ENCODE data around the gene ZCCHC7.
"Not testable (repeated sequence)": the region's sequence is repeated elsewhere in the genome, so short reads cannot be mapped to it uniquely, and the experiment has no call there.

ZCCHC7 gene

DNA sequence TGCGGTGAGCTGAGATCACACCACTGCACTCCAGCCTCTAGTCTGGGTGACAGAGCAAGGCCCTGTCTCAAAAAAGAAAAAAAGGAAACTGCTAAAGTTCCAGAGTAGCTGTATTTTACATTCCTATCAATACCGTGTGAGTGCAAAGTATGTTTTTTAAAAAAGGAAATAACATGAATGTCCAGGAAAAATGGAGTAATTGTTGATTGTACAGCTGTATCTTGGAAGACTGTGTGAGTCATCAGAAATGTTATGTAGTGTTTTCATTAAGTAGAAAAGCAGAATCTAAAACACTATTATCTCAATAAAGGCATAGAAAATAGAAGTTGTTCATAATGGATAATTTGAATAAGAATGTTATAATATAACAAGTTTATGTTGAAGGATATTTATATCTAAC is 53.9 kb downstream of the ZCCHC7 start:
- DNase-seq (ENCODE audit: low read depth) = no peak

DNA sequence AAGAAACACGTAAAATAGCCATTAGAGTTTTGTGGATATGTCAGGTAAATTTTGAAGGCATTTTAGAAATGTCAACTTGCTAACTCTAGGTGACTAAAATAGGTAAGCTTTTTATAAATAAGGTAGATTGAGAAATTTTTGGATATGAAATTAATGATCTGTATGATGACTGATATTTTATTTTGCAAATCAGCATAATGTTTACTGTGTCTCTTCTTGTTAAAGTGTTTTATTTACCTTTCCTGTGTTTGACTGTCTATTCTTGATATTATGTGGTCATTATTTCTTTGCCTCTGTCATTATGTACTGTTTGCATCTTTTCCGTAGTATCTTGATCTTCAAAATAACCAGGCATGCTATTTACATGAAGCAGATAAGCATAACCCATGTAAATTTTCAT is 58.4 kb downstream of the ZCCHC7 start:
- DNase-seq (ENCODE audit: low read depth) = no peak

DNA sequence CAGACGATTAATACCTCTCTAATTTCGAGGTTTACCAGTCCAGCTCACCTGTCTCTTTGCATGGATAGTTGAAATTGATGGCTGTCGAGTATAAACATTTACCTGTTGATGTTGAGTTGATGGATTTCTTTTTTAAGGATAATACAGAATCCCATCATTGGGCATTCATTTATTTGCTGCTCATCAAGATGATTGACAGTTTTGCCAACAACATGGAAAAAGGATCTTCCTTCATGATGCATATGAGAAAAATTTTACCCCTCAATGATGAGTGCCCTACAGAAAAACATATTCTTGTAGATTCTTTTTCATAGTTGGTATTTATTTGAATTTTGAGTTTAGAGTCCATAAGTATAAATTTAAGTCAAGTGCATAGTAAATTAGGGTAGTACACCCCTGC is 59.2 kb downstream of the ZCCHC7 start:
- no peak for DNase-seq (ENCODE audit: low read depth)

DNA sequence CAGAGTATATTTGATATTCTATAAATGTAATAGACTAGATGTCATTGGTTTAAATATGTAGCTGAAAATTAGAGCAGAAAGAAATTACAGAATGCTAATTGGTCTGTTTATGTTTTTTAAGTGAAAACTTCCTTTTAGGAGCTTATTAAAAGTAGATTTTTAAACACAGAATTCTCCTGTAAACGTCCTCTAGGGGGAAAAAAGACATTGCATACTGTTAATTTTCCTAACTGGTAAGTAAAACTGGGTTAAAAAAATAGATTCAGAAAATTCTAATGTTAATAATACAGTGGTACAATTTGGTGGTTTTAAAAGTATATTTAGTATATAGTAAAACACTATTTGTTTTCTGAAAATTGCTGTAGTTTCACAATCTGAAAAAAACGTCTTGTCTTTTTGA is 59.8 kb downstream of the ZCCHC7 start:
- no peak for DNase-seq (ENCODE audit: low read depth)

DNA sequence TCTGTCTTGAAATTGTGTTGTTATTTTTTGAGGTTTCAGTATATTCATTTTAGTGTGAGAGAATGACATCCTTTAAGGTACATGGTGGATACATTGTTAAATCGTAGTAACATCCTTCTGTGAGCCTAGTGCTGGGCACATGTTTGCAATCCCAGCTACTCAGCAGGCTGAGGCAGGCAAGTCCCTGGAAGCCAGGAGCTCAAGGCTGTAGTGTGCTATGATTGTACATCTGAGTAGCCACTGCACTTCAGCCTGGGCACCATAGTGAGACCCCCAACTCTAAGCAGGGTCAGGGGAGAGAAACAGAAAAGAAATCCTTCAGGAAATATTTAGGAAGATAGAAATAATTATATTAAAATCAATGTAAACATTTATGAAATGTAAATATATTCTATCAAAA is 62.3 kb downstream of the ZCCHC7 start:
- no peak for DNase-seq (ENCODE audit: low read depth)

DNA sequence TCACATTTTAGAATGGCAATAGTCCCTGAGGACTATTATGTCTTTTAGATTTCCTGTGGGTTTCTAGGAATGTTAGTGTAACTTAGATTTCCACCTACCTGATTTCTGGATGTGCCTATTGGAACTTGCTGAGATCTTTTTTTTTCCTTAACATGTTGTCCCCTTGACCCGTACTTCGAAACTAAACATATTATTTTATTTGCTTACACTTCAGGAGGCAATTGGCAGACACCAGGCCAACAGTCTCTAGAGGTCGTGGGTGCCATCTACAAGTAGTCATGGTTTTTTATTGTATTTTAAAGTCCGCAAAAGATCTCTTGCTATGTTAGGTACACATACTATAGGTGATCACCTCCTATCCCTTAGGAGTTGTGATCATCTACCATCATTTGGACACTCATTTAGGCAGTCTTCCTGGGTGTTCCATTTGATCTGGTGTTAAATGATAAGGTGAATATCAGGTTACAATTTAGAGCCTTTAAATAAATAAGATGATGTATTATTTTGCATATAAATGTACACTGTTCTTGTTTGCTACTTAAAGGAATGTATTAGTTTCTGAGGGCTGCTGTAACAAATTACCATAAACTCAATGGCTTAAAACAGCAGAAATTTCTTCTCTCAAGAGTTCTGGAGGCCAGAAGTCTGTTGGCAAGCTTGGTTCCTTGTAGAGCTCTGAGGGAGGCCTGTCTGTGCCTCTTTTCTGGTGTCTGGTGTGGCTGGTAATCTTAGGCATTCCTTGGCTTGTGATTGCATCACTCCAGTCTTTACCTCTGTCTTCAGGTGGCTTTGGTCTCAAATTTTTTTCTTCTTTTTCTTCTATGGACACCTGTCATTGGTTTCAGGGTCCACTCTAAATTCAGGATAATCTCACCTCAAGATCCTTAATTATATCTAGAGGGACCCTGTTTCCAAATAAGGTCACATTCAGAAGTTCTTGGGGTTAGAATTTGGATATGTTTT is 64.8 kb downstream of the ZCCHC7 start:
- no peak for DNase-seq (ENCODE audit: low read depth)

DNA sequence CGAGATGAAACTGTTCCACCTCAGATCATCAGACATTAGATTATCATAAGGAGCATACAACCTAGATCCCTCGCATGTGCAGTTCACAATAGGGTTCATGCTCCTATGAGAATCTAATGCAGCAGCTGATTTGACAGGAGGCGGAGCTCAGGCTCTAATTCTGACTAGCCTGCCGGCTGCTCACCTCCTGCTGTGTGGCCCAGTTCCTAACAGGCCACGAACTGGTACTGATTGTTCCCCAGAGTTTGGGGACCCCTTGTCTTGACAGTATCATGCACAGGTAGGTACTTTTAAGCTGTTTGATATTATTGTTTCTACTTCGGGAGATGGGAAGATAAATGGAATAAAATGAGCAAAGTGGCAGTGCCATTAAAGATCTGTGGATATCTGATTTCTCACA is 66.9 kb downstream of the ZCCHC7 start:
- DNase-seq (ENCODE audit: low read depth) = no peak

DNA sequence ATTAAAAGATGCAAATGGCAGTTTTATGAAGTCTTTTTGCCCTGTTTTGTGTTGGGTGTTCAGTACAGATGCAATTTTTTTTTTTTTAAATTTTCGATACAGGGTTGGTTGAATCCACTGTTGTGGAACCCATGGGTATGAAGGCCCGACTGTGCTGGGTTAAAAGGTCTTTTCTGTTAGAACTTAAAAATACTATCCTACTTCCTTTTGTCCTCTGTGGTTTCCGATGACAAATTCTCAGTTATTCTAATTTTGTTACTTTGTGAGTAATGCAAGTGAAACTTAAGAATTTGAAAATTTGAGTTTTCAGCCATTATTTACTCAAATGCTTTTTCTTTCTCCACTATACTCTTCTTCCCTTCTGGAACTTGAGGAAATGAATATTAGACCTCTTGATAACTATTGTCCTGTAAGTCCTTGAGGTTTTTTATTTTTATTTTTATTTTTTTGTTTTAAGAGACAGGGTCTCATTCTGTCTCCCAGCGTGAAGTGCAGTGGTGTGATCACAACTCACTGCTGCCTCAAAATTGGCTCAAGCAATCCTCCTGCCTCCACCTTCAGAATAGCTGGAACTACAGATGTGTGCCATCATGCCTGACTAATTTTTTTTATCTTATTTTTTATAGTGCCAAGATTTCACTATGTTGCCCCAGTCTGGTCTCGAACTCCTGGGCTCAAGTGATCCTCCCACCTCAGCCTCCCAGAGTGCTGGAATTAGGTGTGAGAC is 67.5 kb downstream of the ZCCHC7 start:
- DNase-seq (ENCODE audit: low read depth) = no peak

DNA sequence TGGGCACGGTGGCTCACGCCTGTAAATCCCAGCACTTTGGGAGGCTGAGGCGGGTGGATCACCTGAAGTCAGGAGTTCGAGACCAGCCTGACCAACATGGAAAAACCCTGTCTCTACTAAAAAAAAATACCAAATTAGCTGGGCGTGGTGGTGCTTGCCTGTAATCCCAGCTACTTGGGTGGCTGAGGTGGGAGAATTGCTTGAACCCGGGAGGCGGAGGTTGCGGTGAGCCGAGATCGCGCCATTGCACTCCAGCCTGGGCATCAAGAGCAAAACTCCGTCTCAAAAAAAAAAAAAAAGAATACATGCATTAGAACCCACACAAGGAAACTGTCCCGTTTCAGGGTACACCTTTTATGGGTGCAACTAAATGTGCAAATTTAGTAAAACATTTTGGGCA is 70.4 kb downstream of the ZCCHC7 start:
- DNase-seq (ENCODE audit: low read depth) = not testable (repeated sequence)

DNA sequence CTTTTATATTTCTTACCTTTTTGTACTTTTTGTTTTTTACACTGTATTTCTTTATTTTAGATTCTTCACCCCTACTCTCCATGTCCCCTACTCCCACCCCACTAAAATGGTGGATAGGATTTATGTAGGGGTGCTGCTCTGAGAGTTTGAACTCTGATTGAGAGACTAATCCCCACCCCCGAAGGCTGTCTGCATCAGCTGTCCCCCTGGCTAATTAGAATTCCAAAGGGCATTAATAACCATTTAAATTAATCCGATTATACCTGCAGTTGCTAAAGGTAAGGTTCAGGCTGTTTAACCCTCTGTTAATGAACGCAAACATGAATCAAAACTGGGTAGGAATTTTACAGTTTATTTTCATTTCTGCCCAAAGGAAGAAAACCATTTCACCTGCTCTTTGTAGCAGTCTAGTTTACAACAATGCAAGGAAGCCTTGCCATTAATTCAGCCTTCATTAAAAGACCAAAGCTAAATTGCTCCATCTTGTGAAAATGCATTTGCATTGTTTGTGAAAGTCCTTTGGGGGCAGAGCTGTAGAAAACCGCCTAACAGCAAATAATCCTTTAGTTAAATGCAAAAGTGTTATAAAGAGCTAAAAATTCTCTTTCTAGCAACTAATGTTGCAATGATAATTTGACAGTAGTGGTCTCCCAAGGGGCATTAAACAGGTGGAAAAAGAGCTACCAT is 71.2 kb downstream of the ZCCHC7 start:
- DNase-seq (ENCODE audit: low read depth) = no peak

DNA sequence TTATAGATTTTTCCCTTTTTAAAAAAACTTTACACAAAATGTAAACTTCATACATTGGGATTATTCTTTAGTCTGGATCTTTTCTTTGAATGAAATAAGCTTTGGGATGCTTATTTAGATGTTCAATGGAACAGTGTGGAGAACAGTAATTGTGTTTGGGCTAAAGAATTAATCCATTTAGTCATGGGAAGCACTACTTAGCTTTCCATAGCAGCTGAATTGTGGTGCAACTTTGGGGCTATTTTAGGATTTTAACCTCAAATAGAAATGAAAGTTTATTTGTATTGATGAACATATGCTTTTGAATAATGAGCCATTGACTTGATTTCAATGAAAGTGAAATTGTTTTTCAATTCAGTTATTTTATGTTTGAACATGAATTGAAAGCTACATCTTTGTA is 72.4 kb downstream of the ZCCHC7 start:
- DNase-seq (ENCODE audit: low read depth) = no peak

DNA sequence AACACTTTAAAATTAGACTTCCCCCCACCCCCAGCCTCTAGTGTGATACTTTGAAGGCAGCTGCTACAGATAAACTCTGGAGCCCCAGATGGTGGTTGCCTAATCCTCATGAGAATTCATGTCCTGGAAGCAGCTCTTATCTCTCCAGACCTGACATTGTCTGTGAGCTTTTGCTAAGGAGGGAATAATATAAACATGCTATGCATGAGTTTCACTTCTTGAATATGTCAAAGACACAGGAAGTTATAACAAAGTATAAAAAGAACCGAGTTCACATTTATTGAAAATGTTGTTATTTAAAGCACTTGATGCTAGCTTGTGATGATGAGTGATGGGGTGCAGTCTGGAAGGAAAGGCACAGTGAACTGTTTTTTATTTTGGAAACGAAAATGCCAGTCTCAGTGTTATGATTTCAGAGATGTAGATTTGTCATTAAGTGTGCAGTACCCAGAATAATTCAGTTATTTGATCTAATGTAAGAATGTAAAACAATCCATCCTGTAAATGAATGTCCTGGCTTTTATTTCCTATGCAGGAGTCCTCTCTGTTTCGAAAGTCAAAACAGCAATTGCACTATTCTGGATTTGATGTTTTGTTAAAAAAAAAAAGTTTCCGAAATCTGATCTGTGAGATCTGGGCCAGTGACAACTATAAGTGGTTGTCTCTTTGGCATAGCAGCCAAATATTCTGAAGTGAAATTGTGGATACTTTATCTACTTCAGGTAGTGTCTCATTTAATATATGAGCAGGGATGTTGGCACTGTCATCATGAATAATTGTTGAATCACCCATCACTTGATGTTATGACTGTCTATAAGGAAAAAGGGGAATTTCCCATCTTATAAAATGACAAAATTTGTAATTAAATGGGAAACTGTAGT is 77.0 kb downstream of the ZCCHC7 start:
- no peak for DNase-seq (ENCODE audit: low read depth)

DNA sequence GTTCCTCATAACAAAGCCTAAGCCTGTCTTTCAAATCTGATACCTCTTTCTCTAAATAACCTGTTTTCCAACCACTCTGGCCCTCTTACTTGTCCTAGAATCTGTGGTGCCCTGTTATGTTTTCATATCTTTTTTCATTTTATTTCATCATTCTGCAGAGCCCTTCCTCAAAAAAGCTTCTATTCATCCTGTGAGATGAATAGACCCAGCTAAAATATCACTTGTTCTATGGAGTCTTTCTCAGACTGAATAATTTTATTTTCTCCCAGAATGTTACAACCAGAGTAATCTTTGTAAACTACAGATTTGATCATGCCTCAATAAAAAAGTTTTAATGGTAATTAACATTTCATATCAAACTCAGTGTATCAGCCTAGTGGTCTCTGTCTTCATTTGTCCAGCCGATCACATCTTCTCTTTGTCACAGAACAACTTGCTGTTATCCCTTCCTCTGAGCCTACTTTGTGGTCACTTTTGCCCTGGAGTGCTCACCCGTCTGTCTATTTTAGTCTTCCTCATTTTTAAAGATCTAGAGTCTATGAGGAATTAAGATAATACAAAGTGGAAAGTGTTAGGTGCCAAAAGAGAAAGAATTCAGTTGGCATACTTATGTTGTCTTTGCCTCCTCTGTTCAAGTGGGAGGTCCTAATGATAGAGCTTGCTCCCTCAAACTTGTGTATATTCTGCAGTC is 77.8 kb downstream of the ZCCHC7 start:
- no peak for DNase-seq (ENCODE audit: low read depth)

DNA sequence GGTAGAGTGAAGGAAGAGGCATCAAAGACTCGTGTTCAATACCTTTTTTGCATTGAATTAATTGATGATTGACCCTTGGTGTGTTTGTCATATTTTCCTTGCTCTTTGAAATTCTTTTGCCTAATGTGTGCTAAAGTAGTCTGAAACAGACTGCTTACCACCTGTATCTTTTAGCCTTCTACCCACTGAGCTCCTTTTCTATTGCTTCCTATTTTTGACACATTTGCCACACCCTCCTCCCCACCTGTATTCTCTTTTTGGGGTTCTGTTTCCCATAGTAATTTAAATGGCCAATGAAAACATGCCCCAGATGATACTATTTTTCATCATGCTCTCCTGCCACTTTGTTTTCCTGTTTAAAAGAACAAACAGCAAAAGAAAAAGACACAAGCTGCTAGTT is 78.5 kb downstream of the ZCCHC7 start:
- DNase-seq (ENCODE audit: low read depth) = no peak

DNA sequence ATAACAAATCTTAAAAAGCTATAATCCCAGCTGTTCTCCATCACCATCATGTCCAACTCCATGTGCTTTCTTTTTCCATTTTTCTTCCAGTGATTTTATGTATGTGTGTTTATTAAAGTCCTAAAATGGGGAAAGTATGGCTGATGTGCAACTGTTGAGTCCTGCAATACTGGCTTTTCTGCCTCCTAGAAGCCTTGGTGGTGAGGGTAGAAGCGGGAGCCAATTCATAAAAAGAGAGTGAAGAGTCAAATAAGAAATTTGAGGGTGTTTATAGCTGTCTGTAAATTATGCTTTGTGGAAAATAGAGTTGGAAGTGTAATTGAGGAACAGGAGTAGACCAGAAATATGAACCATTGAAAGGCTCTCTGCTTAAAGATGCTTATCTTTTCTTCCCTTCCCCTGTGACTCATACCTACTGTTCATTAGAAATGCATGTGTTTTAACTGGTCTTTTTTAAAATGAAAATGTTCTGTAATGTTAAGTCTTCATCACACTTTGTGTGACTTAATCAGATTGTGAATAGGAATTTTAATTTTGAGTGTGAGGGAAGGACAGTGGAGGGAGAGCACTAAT is 80.1 kb downstream of the ZCCHC7 start:
- DNase-seq (ENCODE audit: low read depth) = no peak

DNA sequence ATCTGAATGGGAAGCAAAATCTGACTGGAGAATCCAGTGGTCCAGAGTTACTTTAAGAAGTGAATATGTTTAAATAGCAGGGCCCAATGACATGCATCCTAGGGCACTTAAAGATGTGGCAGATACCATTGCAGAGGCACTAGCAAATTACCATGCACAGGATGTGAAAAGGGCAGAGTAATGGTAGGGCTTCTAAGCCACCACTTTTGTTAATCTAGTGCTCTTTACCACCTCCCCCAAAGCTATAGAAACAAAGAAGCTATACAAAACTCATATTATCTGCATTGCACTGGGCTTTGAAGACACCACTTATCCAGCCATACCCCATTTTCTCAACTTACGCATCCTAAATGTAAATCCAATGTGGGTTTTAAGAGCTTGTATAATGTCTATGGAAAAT is 81.2 kb downstream of the ZCCHC7 start:
- no peak for DNase-seq (ENCODE audit: low read depth)

DNA sequence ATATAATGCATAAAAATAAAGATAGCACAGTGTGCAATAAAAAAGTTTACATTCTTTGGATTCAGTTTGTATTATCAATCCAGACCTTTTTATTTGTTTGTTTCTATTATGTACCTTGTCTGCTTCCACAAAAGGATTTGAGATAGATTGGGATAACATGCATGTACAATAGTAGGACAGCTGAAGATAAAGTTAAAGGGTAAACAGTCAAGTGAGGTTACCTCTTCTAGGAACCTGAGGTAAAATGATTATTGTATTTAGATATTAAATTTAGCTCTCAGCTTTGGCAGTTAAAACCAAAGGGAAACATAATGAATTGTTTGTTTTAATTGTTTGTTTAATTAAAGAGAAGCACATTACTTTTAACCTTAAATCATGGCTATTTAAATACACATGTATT is 81.7 kb downstream of the ZCCHC7 start:
- no peak for DNase-seq (ENCODE audit: low read depth)

DNA sequence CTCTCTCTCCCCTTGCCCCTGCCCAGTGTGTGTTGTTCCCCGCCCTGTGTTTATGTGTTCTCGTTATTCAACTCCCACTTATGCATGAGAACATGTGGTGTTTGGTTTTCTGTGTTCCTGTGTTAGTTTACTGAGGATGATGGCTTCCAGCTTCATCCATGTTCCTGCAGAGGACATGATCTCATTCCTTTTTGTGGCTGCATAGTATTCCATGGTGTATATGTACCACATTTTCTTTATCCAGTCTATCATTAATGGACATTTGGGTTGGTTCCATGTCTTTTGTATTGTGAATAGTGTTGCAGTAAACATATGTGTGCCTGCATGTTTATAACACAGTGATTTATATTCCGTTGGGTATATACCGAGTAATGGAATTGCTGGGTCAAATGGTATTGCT is 83.1 kb downstream of the ZCCHC7 start:
- not testable (repeated sequence) for DNase-seq (ENCODE audit: low read depth)

DNA sequence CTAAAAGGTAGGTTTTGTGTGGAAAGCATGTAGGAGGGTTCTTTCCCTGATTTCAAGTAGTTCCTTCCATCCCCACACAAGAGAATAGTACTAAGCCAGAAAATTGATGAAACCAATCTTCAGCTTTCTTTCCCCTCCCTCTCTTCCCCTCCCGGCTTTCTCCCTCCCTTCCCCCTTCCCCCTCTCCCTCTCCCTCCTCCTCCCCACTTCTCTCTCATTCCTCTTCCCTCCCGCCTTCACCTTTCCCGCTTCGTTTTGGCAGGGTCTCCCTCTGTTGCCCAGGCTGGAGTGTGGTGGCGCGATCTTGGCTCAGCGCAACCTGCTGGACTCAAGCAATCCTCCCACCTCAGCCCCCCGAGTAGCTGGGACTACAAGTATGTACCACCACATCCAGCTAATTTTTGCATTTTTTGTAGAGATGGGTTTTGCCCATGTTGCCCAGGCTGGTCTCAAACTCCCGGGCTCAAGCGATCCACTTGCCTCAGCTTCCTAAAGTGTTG is 85.8 kb downstream of the ZCCHC7 start:
- DNase-seq (ENCODE audit: low read depth) = no peak

Data from T-helper 22 cell (primary cell).